WTC11 (cell line): ENCODE data around the gene ABR. TPM values are rescaled to one million over a fixed set of nuclear protein-coding genes. Genes with fewer than 3 reads are reported as not detected.

Experiments
- ATAC-seq: fragments of 200-7000 bp; cut with Tn5 transposase; 2 replicates; pipeline ENCODE4 v1.10.0; 2021; ENCODE audit warnings: mild to moderate bottlenecking, moderate library complexity
- CTCF ChIA-PET: fragments of 300-600 bp; sonication (Branson Sonifier 250); formaldehyde crosslinking; loops from one replicate; lab custom pipeline; 2021; ENCODE audit warnings: antibody characterized with exemption; lab: Charles Lee
- POLR2A ChIA-PET: fragments of 350-600 bp; sonication (Branson Sonifier 250); formaldehyde crosslinking; loops from one replicate; lab custom pipeline; 2021; ENCODE audit warnings: antibody characterized with exemption; lab: Charles Lee
- DNase-seq: peaks from one replicate; pipeline ENCODE4 v3.0.0; 2021; ENCODE audit warnings: low spot score
- H3K27ac Mint-ChIP-seq: 2 replicates; pipeline ENCODE4 v1.8.0; 2021; ENCODE audit warnings: mixed read lengths
- H3K27me3 Mint-ChIP-seq: 2 replicates; pipeline ENCODE4 v1.8.0; 2021; ENCODE audit warnings: low read depth, mild to moderate bottlenecking, moderate library complexity, mixed read lengths
- H3K36me3 Mint-ChIP-seq: 2 replicates; pipeline ENCODE4 v1.8.0; 2021; ENCODE audit warnings: mixed read lengths
- H3K4me1 Mint-ChIP-seq: 2 replicates; pipeline ENCODE4 v1.8.0; 2022; ENCODE audit warnings: mixed read lengths
- H3K4me3 Mint-ChIP-seq: 2 replicates; pipeline ENCODE4 v1.8.0; 2021; ENCODE audit warnings: mild to moderate bottlenecking, moderate library complexity, mixed read lengths
- H3K9me3 Mint-ChIP-seq: 2 replicates; pipeline ENCODE4 v1.8.0; 2021; ENCODE audit warnings: mixed read lengths
- AR ChIP-seq: fragments of 250-450 bp; sonication (Bioruptor Pico); IDR thresholded peaks from 2 replicates; pipeline ENCODE4 v1.9.0; 2021; ENCODE audit warnings: mild to moderate bottlenecking
- ARID4B ChIP-seq: sonication (generic); formaldehyde crosslinking; IDR thresholded peaks from 2 replicates; pipeline ENCODE4 v1.8.0; 2023; ENCODE audit warnings: missing genetic modification reagents, mild to moderate bottlenecking, borderline replicate concordance
- CREM ChIP-seq: sonication (generic); formaldehyde crosslinking; IDR thresholded peaks from 2 replicates; pipeline ENCODE4 v1.8.1; 2022; ENCODE audit warnings: mild to moderate bottlenecking, missing genetic modification reagents, moderate library complexity
- GRHL2 ChIP-seq: fragments of 250-450 bp; sonication (Bioruptor Pico); IDR thresholded peaks from 2 replicates; pipeline ENCODE4 v1.8.0; 2022; ENCODE audit warnings: mild to moderate bottlenecking, moderate library complexity; ENCODE audit not compliant: insufficient replicate concordance, severe bottlenecking
- IRF1 ChIP-seq: sonication (generic); formaldehyde crosslinking; IDR thresholded peaks from 2 replicates; pipeline ENCODE4 v1.8.0; 2023; ENCODE audit warnings: missing genetic modification reagents
- JUN ChIP-seq: sonication (generic); formaldehyde crosslinking; IDR thresholded peaks from 2 replicates; pipeline ENCODE4 v1.8.0; 2023; ENCODE audit warnings: mild to moderate bottlenecking, missing genetic modification reagents
- NFE2L1 ChIP-seq: sonication (generic); formaldehyde crosslinking; IDR thresholded peaks from 2 replicates; pipeline ENCODE4 v1.8.1; 2023; ENCODE audit warnings: missing genetic modification reagents
- SMAD3 ChIP-seq: sonication (generic); formaldehyde crosslinking; IDR thresholded peaks from 2 replicates; pipeline ENCODE4 v1.8.0; 2022; ENCODE audit warnings: missing genetic modification reagents, mild to moderate bottlenecking, borderline replicate concordance
- SP1 ChIP-seq: sonication (generic); formaldehyde crosslinking; conservative IDR thresholded peaks from 2 replicates; pipeline ENCODE4 v1.8.1; 2022; ENCODE audit warnings: missing genetic modification reagents
- TCF7 ChIP-seq: sonication (generic); formaldehyde crosslinking; IDR thresholded peaks from 2 replicates; pipeline ENCODE4 v1.8.0; 2022; ENCODE audit warnings: mild to moderate bottlenecking, low read depth, missing genetic modification reagents, moderate library complexity
- TEAD4 ChIP-seq: sonication (generic); formaldehyde crosslinking; IDR thresholded peaks from 2 replicates; pipeline ENCODE4 v1.8.0; 2022; ENCODE audit warnings: mild to moderate bottlenecking, missing genetic modification reagents
- ZBTB21 ChIP-seq: sonication (generic); formaldehyde crosslinking; IDR thresholded peaks from 2 replicates; pipeline ENCODE4 v1.8.1; 2023; ENCODE audit warnings: mild to moderate bottlenecking, missing genetic modification reagents, borderline replicate concordance
- total RNA-seq: library from RNA; stranded (reverse); gene quantifications from 3 replicates; pipeline ENCODE4 v1.2.3, GENCODE V29; 2021
- TF ChIP-seq, protein P1 (sequence below): sonication (generic); formaldehyde crosslinking; IDR thresholded peaks from 2 replicates; pipeline ENCODE4 v1.8.0; 2022; ENCODE audit warnings: missing genetic modification reagents
- TF ChIP-seq, protein P2 (sequence below): sonication (generic); formaldehyde crosslinking; IDR thresholded peaks from 2 replicates; pipeline ENCODE4 v1.8.0; 2022; ENCODE audit warnings: mild to moderate bottlenecking, missing genetic modification reagents
- TF ChIP-seq, protein P3 (sequence below): fragments of 250-450 bp; sonication (Bioruptor Pico); IDR thresholded peaks from 2 replicates; pipeline ENCODE4 v1.8.0; 2021; ENCODE audit warnings: mild to moderate bottlenecking
- TF ChIP-seq, protein P4 (sequence below): sonication (generic); formaldehyde crosslinking; IDR thresholded peaks from 2 replicates; pipeline ENCODE4 v1.8.0; 2022; ENCODE audit warnings: mild to moderate bottlenecking, missing genetic modification reagents

Gene ABR
- total RNA-seq, 1 experiment from 2014 or later = 38.0 TPM

GRCh38 chr17:1035546-1036170, 144.1 kb downstream of the ABR start (continued):
- TF ChIP-seq GRHL2 (CRISPR knock-in tag) = no peak
- TF ChIP-seq NFE2L1 (CRISPR knock-in tag) = no peak
- TF ChIP-seq TEAD4 (CRISPR knock-in tag) = no peak
- TF ChIP-seq, protein P1, sequence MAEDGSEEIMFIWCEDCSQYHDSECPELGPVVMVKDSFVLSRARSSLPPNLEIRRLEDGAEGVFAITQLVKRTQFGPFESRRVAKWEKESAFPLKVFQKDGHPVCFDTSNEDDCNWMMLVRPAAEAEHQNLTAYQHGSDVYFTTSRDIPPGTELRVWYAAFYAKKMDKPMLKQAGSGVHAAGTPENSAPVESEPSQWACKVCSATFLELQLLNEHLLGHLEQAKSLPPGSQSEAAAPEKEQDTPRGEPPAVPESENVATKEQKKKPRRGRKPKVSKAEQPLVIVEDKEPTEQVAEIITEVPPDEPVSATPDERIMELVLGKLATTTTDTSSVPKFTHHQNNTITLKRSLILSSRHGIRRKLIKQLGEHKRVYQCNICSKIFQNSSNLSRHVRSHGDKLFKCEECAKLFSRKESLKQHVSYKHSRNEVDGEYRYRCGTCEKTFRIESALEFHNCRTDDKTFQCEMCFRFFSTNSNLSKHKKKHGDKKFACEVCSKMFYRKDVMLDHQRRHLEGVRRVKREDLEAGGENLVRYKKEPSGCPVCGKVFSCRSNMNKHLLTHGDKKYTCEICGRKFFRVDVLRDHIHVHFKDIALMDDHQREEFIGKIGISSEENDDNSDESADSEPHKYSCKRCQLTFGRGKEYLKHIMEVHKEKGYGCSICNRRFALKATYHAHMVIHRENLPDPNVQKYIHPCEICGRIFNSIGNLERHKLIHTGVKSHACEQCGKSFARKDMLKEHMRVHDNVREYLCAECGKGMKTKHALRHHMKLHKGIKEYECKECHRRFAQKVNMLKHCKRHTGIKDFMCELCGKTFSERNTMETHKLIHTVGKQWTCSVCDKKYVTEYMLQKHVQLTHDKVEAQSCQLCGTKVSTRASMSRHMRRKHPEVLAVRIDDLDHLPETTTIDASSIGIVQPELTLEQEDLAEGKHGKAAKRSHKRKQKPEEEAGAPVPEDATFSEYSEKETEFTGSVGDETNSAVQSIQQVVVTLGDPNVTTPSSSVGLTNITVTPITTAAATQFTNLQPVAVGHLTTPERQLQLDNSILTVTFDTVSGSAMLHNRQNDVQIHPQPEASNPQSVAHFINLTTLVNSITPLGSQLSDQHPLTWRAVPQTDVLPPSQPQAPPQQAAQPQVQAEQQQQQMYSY (CRISPR knock-in tag) = no peak
- TF ChIP-seq, protein P2, sequence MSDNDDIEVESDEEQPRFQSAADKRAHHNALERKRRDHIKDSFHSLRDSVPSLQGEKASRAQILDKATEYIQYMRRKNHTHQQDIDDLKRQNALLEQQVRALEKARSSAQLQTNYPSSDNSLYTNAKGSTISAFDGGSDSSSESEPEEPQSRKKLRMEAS (CRISPR knock-in tag) = no peak
- TF ChIP-seq ARID4B (CRISPR knock-in tag) = no peak
- TF ChIP-seq CREM (CRISPR knock-in tag) = no peak
- TF ChIP-seq, protein P3, sequence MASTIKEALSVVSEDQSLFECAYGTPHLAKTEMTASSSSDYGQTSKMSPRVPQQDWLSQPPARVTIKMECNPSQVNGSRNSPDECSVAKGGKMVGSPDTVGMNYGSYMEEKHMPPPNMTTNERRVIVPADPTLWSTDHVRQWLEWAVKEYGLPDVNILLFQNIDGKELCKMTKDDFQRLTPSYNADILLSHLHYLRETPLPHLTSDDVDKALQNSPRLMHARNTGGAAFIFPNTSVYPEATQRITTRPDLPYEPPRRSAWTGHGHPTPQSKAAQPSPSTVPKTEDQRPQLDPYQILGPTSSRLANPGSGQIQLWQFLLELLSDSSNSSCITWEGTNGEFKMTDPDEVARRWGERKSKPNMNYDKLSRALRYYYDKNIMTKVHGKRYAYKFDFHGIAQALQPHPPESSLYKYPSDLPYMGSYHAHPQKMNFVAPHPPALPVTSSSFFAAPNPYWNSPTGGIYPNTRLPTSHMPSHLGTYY (CRISPR knock-in tag) = no peak
- TF ChIP-seq JUN (CRISPR knock-in tag) = no peak
- no peak for TF ChIP-seq TCF7 (CRISPR knock-in tag)
- no peak for TF ChIP-seq AR (CRISPR knock-in tag)

- Mint-ChIP-seq H3K27ac (no peak overlapping the region), H3K27me3 (peaks cover 18% of the 10 kb centered on the region), H3K4me1 (peaks cover 8% of the 10 kb centered on the region), H3K4me3 (no peak overlapping the region), H3K9me3 (no peaks in the 10 kb centered on the region), H3K36me3 (no peaks in the 10 kb centered on the region)
- CTCF ChIA-PET = interaction anchor here (1.0 to 2.4 kb wide), 2 partner anchors 21 to 23 kb away, joined by 5 to 9 read pairs; no protein-coding TSS in a partner anchor
- DNase-seq = no peak
- ATAC-seq = no peak
- POLR2A ChIA-PET = no interaction called here
- TF ChIP-seq ZBTB21 (CRISPR knock-in tag) = no peak
- no peak for TF ChIP-seq SMAD3 (CRISPR knock-in tag)
- TF ChIP-seq TEAD4 (CRISPR knock-in tag) = no peak
- no peak for TF ChIP-seq SP1 (CRISPR knock-in tag)
- no peak for TF ChIP-seq JUN (CRISPR knock-in tag)
- TF ChIP-seq IRF1 (CRISPR knock-in tag) = no peak
- TF ChIP-seq, protein P4, sequence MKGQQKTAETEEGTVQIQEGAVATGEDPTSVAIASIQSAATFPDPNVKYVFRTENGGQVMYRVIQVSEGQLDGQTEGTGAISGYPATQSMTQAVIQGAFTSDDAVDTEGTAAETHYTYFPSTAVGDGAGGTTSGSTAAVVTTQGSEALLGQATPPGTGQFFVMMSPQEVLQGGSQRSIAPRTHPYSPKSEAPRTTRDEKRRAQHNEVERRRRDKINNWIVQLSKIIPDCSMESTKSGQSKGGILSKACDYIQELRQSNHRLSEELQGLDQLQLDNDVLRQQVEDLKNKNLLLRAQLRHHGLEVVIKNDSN (CRISPR knock-in tag) = no peak
Measured at GRCh38 chr17:1034652-1035210, 145.1 kb downstream of the ABR start.
